Hepatocyte (in vitro differentiated cells): ENCODE measurements around the gene C6orf58. TPM values are rescaled to one million over a fixed set of nuclear protein-coding genes. Genes with fewer than 3 reads are reported as not detected.
"Not testable (repeated sequence)": the region's sequence is repeated elsewhere in the genome, so short reads cannot be mapped to it uniquely, and the experiment has no call there.

ENCODE experiments used
- DNase-seq: peaks from one replicate; pipeline ENCODE4 v3.0.0-alpha.2; 2016; ENCODE audit warnings: low spot score
- H2AFZ ChIP-seq: fragments of 200-600 bp; sonication (generic); 2 replicates; pipeline ENCODE4 v1.6.0; 2016; ENCODE audit warnings: antibody characterized with exemption, mild to moderate bottlenecking
- H3K27ac ChIP-seq: fragments of 200-600 bp; sonication (generic); 2 replicates; pipeline ENCODE4 v1.5.1; 2016; ENCODE audit warnings: mild to moderate bottlenecking
- H3K27me3 ChIP-seq: fragments of 200-600 bp; sonication (generic); 2 replicates; pipeline ENCODE4 v1.6.1; 2016
- H3K36me3 ChIP-seq: fragments of 200-600 bp; sonication (generic); replicated peaks from 2 replicates; pipeline ENCODE4 v1.5.1; 2016; ENCODE audit warnings: low read depth; ENCODE audit not compliant: insufficient read depth
- H3K4me1 ChIP-seq: fragments of 200-600 bp; sonication (generic); 2 replicates; pipeline ENCODE4 v1.5.1; 2016; ENCODE audit warnings: mild to moderate bottlenecking, moderate library complexity; ENCODE audit not compliant: insufficient read depth
- H3K4me2 ChIP-seq: fragments of 200-600 bp; sonication (generic); 2 replicates; pipeline ENCODE4 v1.6.0; 2016
- H3K4me3 ChIP-seq: fragments of 200-600 bp; sonication (generic); 2 replicates; pipeline ENCODE4 v1.5.1; 2016; ENCODE audit warnings: mild to moderate bottlenecking
- H3K79me2 ChIP-seq: fragments of 200-600 bp; sonication (generic); 2 replicates; pipeline ENCODE4 v1.6.0; 2017; ENCODE audit warnings: mild to moderate bottlenecking
- H3K9me2 ChIP-seq: fragments of 200-600 bp; sonication (generic); replicated peaks from 2 replicates; pipeline ENCODE4 v1.6.0; 2017; ENCODE audit warnings: mild to moderate bottlenecking; ENCODE audit not compliant: insufficient read depth
- H3K9me3 ChIP-seq: fragments of 200-600 bp; sonication (generic); 2 replicates; pipeline ENCODE4 v1.5.1; 2016; ENCODE audit warnings: low read depth, mild to moderate bottlenecking
- H4K20me1 ChIP-seq: fragments of 200-600 bp; sonication (generic); 2 replicates; pipeline ENCODE4 v1.6.0; 2016; ENCODE audit warnings: mild to moderate bottlenecking; ENCODE audit not compliant: insufficient read depth, poor library complexity, severe bottlenecking
- EZH2 ChIP-seq: fragments of 200-600 bp; sonication (generic); IDR thresholded peaks from 2 replicates; pipeline ENCODE4 v1.6.1; 2016; ENCODE audit warnings: antibody characterized with exemption, mild to moderate bottlenecking, borderline replicate concordance
- EZH2phosphoT487 ChIP-seq: fragments of 200-600 bp; sonication (generic); IDR thresholded peaks from one replicate; pipeline ENCODE4 v1.6.1; 2018; ENCODE audit warnings: antibody characterized with exemption, mild to moderate bottlenecking, low read depth, moderate library complexity; ENCODE audit not compliant: unreplicated experiment, severe bottlenecking
- WGBS: methylation state at CpG from one replicate; pipeline ENCODE4 v1.1.6; 2016; ENCODE audit warnings: low lambda C conversion rate; ENCODE audit errors: missing lambda C conversion rate; 5-methylcytosine and 5-hydroxymethylcytosine counted together
- polyA plus RNA-seq: library from polyadenylated mRNA; unstranded; fragments of >200 nt; fragmentation: Nextera tagmentation; extraction: Ambion mirVana; gene quantifications from 2 replicates; pipeline ENCODE4 v1.2.1, GENCODE V29; 2016
- total RNA-seq: library from RNA; depleted of rRNA; stranded (reverse); fragments of >200 nt; gene quantifications from 2 replicates; pipeline ENCODE4 v1.2.3, GENCODE V29; 2014
- TF ChIP-seq, protein P1 (sequence below): fragments of 200-600 bp; sonication (generic); IDR thresholded peaks from 2 replicates; pipeline ENCODE4 v1.5.1; 2016; ENCODE audit warnings: antibody characterized with exemption, mild to moderate bottlenecking; ENCODE audit not compliant: poor library complexity

The C6orf58 gene
- total and polyA plus RNA-seq, 2 experiments from 2014 or later, result not detected

DNA sequence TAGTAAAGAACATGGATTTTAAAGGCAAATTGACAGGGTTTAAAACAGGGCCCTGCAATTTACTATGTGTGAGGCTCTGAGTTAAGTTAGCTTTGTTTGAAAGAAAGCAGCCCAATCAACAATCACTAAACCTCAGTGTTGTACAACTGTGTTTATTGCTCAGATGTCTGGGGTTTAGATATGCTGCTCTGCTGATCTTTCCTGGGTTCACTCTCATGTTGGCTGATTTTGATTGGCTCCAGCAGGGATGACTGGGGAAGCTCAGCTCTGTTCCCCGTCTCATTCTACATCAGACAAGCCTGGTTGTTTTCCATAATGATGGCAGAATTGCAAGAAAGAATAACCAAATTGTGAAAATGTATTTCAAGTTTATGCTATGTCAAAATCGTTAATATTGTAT, 10.9 kb downstream of the C6orf58 start:
- no peak for TF ChIP-seq EZH2
- TF ChIP-seq, protein P1, sequence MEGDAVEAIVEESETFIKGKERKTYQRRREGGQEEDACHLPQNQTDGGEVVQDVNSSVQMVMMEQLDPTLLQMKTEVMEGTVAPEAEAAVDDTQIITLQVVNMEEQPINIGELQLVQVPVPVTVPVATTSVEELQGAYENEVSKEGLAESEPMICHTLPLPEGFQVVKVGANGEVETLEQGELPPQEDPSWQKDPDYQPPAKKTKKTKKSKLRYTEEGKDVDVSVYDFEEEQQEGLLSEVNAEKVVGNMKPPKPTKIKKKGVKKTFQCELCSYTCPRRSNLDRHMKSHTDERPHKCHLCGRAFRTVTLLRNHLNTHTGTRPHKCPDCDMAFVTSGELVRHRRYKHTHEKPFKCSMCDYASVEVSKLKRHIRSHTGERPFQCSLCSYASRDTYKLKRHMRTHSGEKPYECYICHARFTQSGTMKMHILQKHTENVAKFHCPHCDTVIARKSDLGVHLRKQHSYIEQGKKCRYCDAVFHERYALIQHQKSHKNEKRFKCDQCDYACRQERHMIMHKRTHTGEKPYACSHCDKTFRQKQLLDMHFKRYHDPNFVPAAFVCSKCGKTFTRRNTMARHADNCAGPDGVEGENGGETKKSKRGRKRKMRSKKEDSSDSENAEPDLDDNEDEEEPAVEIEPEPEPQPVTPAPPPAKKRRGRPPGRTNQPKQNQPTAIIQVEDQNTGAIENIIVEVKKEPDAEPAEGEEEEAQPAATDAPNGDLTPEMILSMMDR, result no peak
- no peak for TF ChIP-seq EZH2phosphoT487
- H3K27me3 ChIP-seq, result no peaks in the 10 kb centered on the region
- no peak overlapping the region for H3K27ac ChIP-seq
- no peak overlapping the region for H3K4me3 ChIP-seq
- H4K20me1 ChIP-seq, result no peaks in the 10 kb centered on the region
- no peaks in the 10 kb centered on the region for H3K9me2 ChIP-seq
- H2AFZ ChIP-seq, result no peak overlapping the region
- no peaks in the 10 kb centered on the region for H3K36me3 ChIP-seq
- no peak overlapping the region for H3K4me2 ChIP-seq
- 57% methylated on average over 2 of the region's 2 CpGs for WGBS
- no peaks in the 10 kb centered on the region for H3K9me3 ChIP-seq
- DNase-seq, result no peak
- no peaks in the 10 kb centered on the region for H3K4me1 ChIP-seq
- H3K79me2 ChIP-seq, result no peaks in the 10 kb centered on the region

DNA sequence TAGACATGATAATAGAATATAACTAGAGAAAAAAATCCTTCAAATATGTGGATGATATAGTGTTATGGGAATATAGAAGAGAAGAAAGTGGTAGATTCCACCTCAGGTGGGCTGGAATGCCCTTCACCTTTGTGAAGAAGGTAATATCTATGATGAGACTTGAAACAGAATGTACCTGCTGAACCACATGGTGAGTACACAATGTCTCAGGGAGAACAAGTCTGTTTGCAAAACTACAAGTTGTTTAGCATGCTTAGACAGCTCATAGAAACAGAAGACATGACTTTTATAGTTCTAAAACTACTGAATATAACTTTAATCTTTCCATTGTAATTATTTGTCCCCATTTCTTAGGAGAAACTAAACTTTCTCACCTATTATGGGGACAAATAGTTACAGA, 12.2 kb downstream of the C6orf58 start:
- H3K27me3 ChIP-seq, result no peaks in the 10 kb centered on the region
- no peaks in the 10 kb centered on the region for H3K4me1 ChIP-seq
- no peaks in the 10 kb centered on the region for H4K20me1 ChIP-seq
- TF ChIP-seq EZH2 (no peak), EZH2phosphoT487 (no peak)
- TF ChIP-seq, protein P1, result no peak
- no peaks in the 10 kb centered on the region for H3K9me2 ChIP-seq
- DNase-seq, result no peak
- no peaks in the 10 kb centered on the region for H3K79me2 ChIP-seq
- H3K9me3 ChIP-seq, result no peaks in the 10 kb centered on the region
- H2AFZ ChIP-seq, result no peak overlapping the region
- no peak overlapping the region for H3K4me3 ChIP-seq
- H3K36me3 ChIP-seq, result no peaks in the 10 kb centered on the region
- H3K27ac ChIP-seq, result no peak overlapping the region
- no peak overlapping the region for H3K4me2 ChIP-seq

DNA sequence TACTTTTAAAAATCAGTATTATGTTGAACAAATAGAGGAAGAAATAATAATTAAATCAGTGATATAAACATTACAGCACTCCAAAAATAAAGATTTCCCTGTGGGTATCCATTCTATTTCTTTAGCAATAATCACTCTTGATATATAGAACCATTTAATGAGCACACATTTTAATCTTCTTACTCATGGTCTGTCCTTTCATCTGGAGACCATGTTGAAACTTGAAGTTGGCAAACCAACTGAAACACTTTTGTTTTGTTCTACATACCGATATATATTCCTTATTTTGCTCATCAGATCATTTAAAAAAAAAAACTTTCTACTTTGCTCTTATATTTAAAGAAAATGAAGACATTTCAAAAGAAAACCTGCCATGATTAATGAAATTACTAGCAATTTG, 13.4 kb downstream of the C6orf58 start:
- Histone ChIP-seq H3K36me3 (no peaks in the 10 kb centered on the region), H3K9me2 (no peaks in the 10 kb centered on the region), H3K27me3 (no peaks in the 10 kb centered on the region), H4K20me1 (no peaks in the 10 kb centered on the region), H3K4me3 (no peak overlapping the region), H3K79me2 (no peaks in the 10 kb centered on the region), H3K27ac (no peak overlapping the region), H3K9me3 (no peaks in the 10 kb centered on the region), H2AFZ (no peak overlapping the region), H3K4me1 (no peaks in the 10 kb centered on the region), H3K4me2 (no peak overlapping the region)
- WGBS, result 90% methylated on average over 1 of the region's 1 CpG
- TF ChIP-seq EZH2phosphoT487 (no peak), EZH2 (no peak)
- TF ChIP-seq, protein P1, result no peak
- no peak for DNase-seq

DNA sequence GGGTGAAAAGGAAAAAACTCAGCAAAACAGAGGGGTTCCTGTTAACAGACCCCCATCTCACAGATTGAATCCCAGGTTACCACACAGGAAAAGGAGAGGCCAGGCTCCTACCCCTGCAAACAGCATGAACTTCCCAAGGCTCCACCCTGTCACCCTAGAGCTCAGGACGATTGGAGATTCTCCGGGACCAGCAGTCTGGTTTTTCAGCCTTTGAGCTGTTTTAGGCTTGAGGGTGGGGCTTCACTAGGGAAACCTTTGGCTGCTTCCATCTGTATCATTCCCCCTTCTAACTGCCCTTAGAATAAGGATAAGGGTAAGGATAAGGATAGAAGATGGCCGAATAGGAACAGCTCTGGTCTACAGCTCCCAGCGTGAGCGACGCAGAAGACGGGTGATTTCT, 16.0 kb downstream of the C6orf58 start:
- H3K9me3 ChIP-seq, result no peaks in the 10 kb centered on the region
- H3K27me3 ChIP-seq, result no peaks in the 10 kb centered on the region
- H3K4me1 ChIP-seq, result no peaks in the 10 kb centered on the region
- no peak for DNase-seq
- TF ChIP-seq EZH2phosphoT487 (no peak), EZH2 (no peak)
- TF ChIP-seq, protein P1, result no peak
- H3K36me3 ChIP-seq, result no peaks in the 10 kb centered on the region
- H4K20me1 ChIP-seq, result no peaks in the 10 kb centered on the region
- no peaks in the 10 kb centered on the region for H3K79me2 ChIP-seq
- H2AFZ ChIP-seq, result no peak overlapping the region
- H3K27ac ChIP-seq, result no peak overlapping the region
- H3K4me2 ChIP-seq, result no peak overlapping the region
- no peak overlapping the region for H3K4me3 ChIP-seq
- H3K9me2 ChIP-seq, result no peaks in the 10 kb centered on the region
- WGBS, result 75% methylated on average over 7 of the region's 7 CpGs

DNA sequence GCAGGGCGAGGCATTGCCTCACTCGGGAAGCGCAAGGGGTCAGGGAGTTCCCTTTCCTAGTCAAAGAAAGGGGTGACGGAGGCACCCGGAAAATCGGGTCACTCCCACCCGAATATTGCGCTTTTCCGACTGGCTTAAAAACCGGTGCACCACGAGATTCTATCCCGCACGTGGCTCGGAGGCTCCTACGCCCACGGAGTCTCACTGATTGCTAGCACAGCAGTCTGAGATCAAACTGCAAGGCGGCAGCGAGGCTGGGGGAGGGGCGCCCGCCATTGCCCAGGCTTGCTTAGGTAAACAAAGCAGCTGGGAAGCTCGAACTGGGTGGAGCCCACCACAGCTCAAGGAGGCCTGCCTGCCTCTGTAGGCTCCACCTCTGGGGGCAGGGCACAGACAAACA, 16.5 kb downstream of the C6orf58 start:
- not testable (repeated sequence) for H3K4me2 ChIP-seq, H3K4me3 ChIP-seq, H3K36me3 ChIP-seq, H3K4me1 ChIP-seq, H3K27ac ChIP-seq, H3K9me3 ChIP-seq, DNase-seq, H4K20me1 ChIP-seq, H3K79me2 ChIP-seq, H3K9me2 ChIP-seq, H3K27me3 ChIP-seq, H2AFZ ChIP-seq
- 69% methylated on average over 8 of the region's 21 CpGs for WGBS
